Glutamatergic neuron (in vitro differentiated cells): ENCODE measurements around the gene COL19A1. TPM values are rescaled to one million over a fixed set of nuclear protein-coding genes. Genes with fewer than 3 reads are reported as not detected.
"Not testable (repeated sequence)": the region's sequence is repeated elsewhere in the genome, so short reads cannot be mapped to it uniquely, and the experiment has no call there.

Source experiments
- DNase-seq: peaks from one replicate; pipeline ENCODE4 v3.0.0; 2022
- H3K27ac Mint-ChIP-seq: one replicate; pipeline ENCODE4 v1.8.0; 2020; ENCODE audit warnings: mild to moderate bottlenecking, mixed read lengths, inconsistent platforms; ENCODE audit not compliant: unreplicated experiment
- H3K27me3 Mint-ChIP-seq: one replicate; pipeline ENCODE4 v1.8.0; 2020; ENCODE audit warnings: mild to moderate bottlenecking, moderate library complexity, mixed read lengths, inconsistent platforms; ENCODE audit not compliant: unreplicated experiment
- H3K36me3 Mint-ChIP-seq: one replicate; pipeline ENCODE4 v1.8.0; 2020; ENCODE audit warnings: mild to moderate bottlenecking, mixed read lengths, inconsistent platforms; ENCODE audit not compliant: unreplicated experiment
- H3K4me1 Mint-ChIP-seq: one replicate; pipeline ENCODE4 v1.8.0; 2020; ENCODE audit warnings: mild to moderate bottlenecking, low read depth, mixed read lengths, inconsistent platforms; ENCODE audit not compliant: unreplicated experiment
- H3K4me3 Mint-ChIP-seq: one replicate; pipeline ENCODE4 v1.8.0; 2020; ENCODE audit warnings: mild to moderate bottlenecking, mixed read lengths, inconsistent platforms; ENCODE audit not compliant: unreplicated experiment
- H3K9me3 Mint-ChIP-seq: one replicate; pipeline ENCODE4 v1.8.0; 2020; ENCODE audit warnings: mild to moderate bottlenecking, moderate library complexity, mixed read lengths, inconsistent platforms; ENCODE audit not compliant: unreplicated experiment
- CTCF ChIP-seq: fragments of 200-600 bp; sonication (generic); IDR thresholded peaks from one replicate; pipeline ENCODE4 v1.5.0; 2021; ENCODE audit not compliant: partially characterized antibody, unreplicated experiment
- total RNA-seq: library from RNA; stranded (reverse); fragmentation: NEBNext Ultra II Directional; extraction: Animal tissue kit (Norgen Biotek cat#: 25700); gene quantifications from one replicate; pipeline ENCODE4 v1.2.1, GENCODE V29; 2021; ENCODE audit not compliant: unreplicated experiment

Gene COL19A1
- total RNA-seq, 1 donor from 2014 or later: 0.78 TPM

- Mint-ChIP-seq H3K9me3 (no peaks in the 10 kb centered on the region), H3K27ac (no peak overlapping the region), H3K4me1 (peaks cover 5% of the 10 kb centered on the region), H3K27me3 (peaks cover 2% of the 10 kb centered on the region), H3K36me3 (no peaks in the 10 kb centered on the region), H3K4me3 (no peak overlapping the region)
- DNase-seq: no peak
- peak; percentile 40 for TF ChIP-seq CTCF
These were observed 47.7 kb downstream of the COL19A1 start for GRCh38 chr6:69914015-69914485.

DNA sequence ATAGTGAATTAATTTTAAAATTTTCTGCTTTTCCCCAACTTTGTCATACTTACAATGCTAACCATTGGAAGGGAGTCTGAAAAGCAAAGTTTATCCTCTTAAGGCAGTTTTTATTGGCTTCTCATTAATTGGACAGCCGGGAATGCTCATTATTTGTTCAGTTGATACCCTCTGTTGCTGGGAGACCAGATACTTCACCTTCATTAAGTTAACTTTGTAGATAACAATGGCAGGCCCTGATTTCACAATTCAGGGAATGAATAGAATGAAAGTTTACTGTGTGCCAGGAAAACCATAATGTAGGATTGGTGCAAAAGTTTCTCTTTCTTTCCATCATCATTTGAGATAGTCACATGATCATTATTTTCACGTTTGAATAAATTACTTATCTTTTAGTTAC lies 49.0 kb downstream of the COL19A1 start:
- Mint-ChIP-seq H3K27me3 (peaks cover 2% of the 10 kb centered on the region), H3K36me3 (no peaks in the 10 kb centered on the region), H3K4me3 (no peak overlapping the region), H3K4me1 (peaks cover 5% of the 10 kb centered on the region), H3K27ac (no peak overlapping the region), H3K9me3 (no peaks in the 10 kb centered on the region)
- no peak for TF ChIP-seq CTCF
- DNase-seq: no peak

- H3K36me3 Mint-ChIP-seq: no peaks in the 10 kb centered on the region
- no peak for DNase-seq
- H3K4me1 Mint-ChIP-seq: peaks cover 5% of the 10 kb centered on the region
- no peaks in the 10 kb centered on the region for H3K9me3 Mint-ChIP-seq
- H3K27me3 Mint-ChIP-seq: no peaks in the 10 kb centered on the region
- no peak overlapping the region for H3K4me3 Mint-ChIP-seq
- no peak overlapping the region for H3K27ac Mint-ChIP-seq
- no peak for TF ChIP-seq CTCF
These were observed 51.5 kb downstream of the COL19A1 start for GRCh38 chr6:69917834-69918233.

DNA sequence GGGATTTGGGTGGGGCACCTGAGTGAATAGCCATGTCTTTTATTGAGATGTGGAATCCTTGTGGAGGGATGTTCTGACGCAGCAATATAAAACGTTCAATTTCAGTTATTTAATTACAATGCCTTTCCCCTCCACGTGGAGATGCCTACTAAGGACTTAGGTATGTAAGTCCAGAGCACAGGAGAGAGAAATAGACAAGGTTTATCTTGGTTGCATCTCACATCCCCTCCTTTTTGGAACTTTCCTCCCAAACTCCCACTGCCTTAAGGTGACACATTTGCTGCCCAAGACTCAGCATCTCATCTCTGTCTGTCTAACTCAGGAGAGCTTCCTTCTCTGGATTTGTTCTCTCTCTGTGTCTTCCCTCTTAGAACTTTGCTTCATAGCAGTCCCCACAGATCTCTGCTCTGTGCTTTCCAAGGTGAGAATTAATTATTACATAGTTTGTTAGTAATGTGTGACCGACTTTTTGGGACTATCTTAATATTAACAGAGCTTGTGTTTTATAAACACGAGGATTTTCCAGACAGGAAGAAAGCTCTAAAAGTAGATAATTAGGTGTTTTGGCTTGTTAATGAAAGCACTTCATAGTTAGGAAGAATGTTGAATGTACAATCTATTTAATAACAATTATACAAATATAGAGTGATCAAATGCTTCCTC lies 52.6 kb downstream of the COL19A1 start:
- Mint-ChIP-seq H3K4me3 (no peak overlapping the region), H3K36me3 (no peaks in the 10 kb centered on the region), H3K27me3 (no peaks in the 10 kb centered on the region), H3K4me1 (peaks cover 1% of the 10 kb centered on the region), H3K27ac (no peak overlapping the region), H3K9me3 (no peaks in the 10 kb centered on the region)
- TF ChIP-seq CTCF: no peak
- DNase-seq: no peak

- H3K27me3 Mint-ChIP-seq, H3K9me3 Mint-ChIP-seq, H3K4me1 Mint-ChIP-seq, H3K27ac Mint-ChIP-seq, H3K36me3 Mint-ChIP-seq, DNase-seq, H3K4me3 Mint-ChIP-seq: not testable (repeated sequence)
These were observed 54.7 kb downstream of the COL19A1 start for GRCh38 chr6:69921066-69921465.

DNA sequence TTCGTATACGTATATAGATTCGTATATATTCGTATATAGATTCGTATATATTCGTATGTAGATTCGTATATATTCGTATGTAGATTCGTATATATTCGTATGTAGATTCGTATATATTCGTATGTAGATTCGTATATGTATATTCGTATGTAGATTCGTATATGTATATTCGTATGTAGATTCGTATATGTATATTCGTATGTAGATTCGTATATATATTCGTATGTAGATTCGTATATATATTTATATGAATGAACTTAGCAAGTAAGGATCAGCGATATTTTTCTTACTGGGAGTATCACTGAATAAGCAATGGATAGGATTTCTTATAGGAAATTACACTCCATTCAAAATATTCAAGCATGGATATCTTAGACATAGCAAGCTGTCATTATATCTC lies 55.3 kb downstream of the COL19A1 start:
- not testable (repeated sequence) for H3K4me3 Mint-ChIP-seq, H3K4me1 Mint-ChIP-seq, H3K9me3 Mint-ChIP-seq

More for the DNA sequence above, 55.3 kb downstream of the COL19A1 start:
- not testable (repeated sequence) for H3K27ac Mint-ChIP-seq, DNase-seq, H3K27me3 Mint-ChIP-seq, H3K36me3 Mint-ChIP-seq
